CD14-positive monocyte (primary cell): ENCODE measurements around the gene CARMIL1. TPM values are rescaled to one million over a fixed set of nuclear protein-coding genes. Genes with fewer than 3 reads are reported as not detected.

Experiments used
- DNase-seq, 3 donors: peaks; one replicate each; pipeline ENCODE4 v3.0.0-alpha.2; 2011 to 2022
- H2AFZ ChIP-seq: 2 replicates; pipeline ENCODE4 v1.6.0; 2012; ENCODE audit warnings: mild to moderate bottlenecking, low read depth, low read length, inconsistent platforms; ENCODE audit not compliant: insufficient read depth, poor library complexity, severe bottlenecking
- H3K27ac ChIP-seq, 2 donors: 1 replicate in 1 of 2; 2 replicates in 1 of 2; pipeline ENCODE4 v1.5.1; 2012 to 2013; ENCODE audit warnings: low read length in 2 of 2, control low read depth in 1 of 2, inconsistent platforms in 1 of 2, low read depth in 1 of 2, mild to moderate bottlenecking in 1 of 2
- H3K27me3 ChIP-seq, 2 donors: one replicate each; pipeline versions ENCODE4 v1.6.0 to v1.6.1; 2011 to 2013; ENCODE audit warnings: low read length in 2 of 2; ENCODE audit not compliant: control insufficient read depth in 2 of 2, insufficient read depth in 2 of 2
- H3K36me3 ChIP-seq, 2 donors: replicated peaks in 1 of 2; 1 replicate in 1 of 2; 2 replicates in 1 of 2; pipeline versions ENCODE4 v1.5.1 to v1.6.1; 2012 to 2013; ENCODE audit warnings: low read length in 2 of 2, control low read depth in 1 of 2, inconsistent platforms in 1 of 2, mild to moderate bottlenecking in 1 of 2; ENCODE audit not compliant: insufficient read depth in 2 of 2, control insufficient read depth in 1 of 2
- H3K4me1 ChIP-seq, 2 donors: 1 replicate in 1 of 2; 2 replicates in 1 of 2; pipeline versions ENCODE4 v1.5.1 to v1.6.1; 2012 to 2013; ENCODE audit warnings: low read length in 2 of 2, control low read depth in 1 of 2, inconsistent platforms in 1 of 2, mild to moderate bottlenecking in 1 of 2, moderate library complexity in 1 of 2; ENCODE audit not compliant: insufficient read depth in 2 of 2, control insufficient read depth in 1 of 2
- H3K4me2 ChIP-seq: replicated peaks from 2 replicates; pipeline ENCODE3; 2012; ENCODE audit warnings: low read length, moderate library complexity, mild to moderate bottlenecking; ENCODE audit not compliant: poor library complexity, severe bottlenecking; ENCODE audit errors: extremely low read depth
- H3K4me3 ChIP-seq, 3 experiments: fragments of 200-600 bp in 1 of 3; sonication (generic) in 1 of 3; replicated peaks in 1 of 3; 1 replicate in 2 of 3; 2 replicates in 1 of 3; pipeline ENCODE4 v1.5.1; 2011 to 2013; ENCODE audit warnings: low read length in 3 of 3, mild to moderate bottlenecking in 3 of 3, control low read depth in 2 of 3, low read depth in 2 of 3, inconsistent platforms in 1 of 3, moderate library complexity in 1 of 3
- H3K79me2 ChIP-seq: 2 replicates; pipeline ENCODE4 v1.6.0; 2012; ENCODE audit warnings: mild to moderate bottlenecking, control low read depth, inconsistent platforms, low read length, moderate library complexity; ENCODE audit not compliant: insufficient read depth
- H3K9ac ChIP-seq: 2 replicates; pipeline ENCODE4 v1.6.0; 2017; ENCODE audit warnings: low read length, mild to moderate bottlenecking; ENCODE audit not compliant: insufficient read depth, poor library complexity, severe bottlenecking
- H3K9me3 ChIP-seq, 2 donors: replicated peaks in 1 of 2; 1 replicate in 1 of 2; 2 replicates in 1 of 2; pipeline versions ENCODE4 v1.5.1 to v1.6.1; 2012 to 2013; ENCODE audit warnings: low read length in 2 of 2, control low read depth in 1 of 2; ENCODE audit not compliant: control insufficient read depth in 1 of 2, insufficient read depth in 1 of 2
- H4K20me1 ChIP-seq: 2 replicates; pipeline ENCODE4 v1.6.0; 2012; ENCODE audit warnings: mild to moderate bottlenecking, low read length, control low read depth, moderate library complexity; ENCODE audit not compliant: insufficient read depth
- H3K27ac Mint-ChIP-seq, 7 donors: one replicate each; pipeline ENCODE4 v1.8.0; 2020; ENCODE audit warnings: mild to moderate bottlenecking in 7 of 7, mixed read lengths in 7 of 7, moderate library complexity in 6 of 7, inconsistent platforms in 2 of 7
- H3K27me3 Mint-ChIP-seq, 3 donors: one replicate each; pipeline ENCODE4 v1.8.0; 2021 to 2022; ENCODE audit warnings: low read depth in 3 of 3, mild to moderate bottlenecking in 3 of 3, mixed read lengths in 3 of 3, moderate library complexity in 3 of 3, inconsistent platforms in 1 of 3
- H3K36me3 Mint-ChIP-seq, 2 donors: one replicate each; pipeline ENCODE4 v1.8.0; 2020; ENCODE audit warnings: mixed read lengths in 2 of 2, inconsistent platforms in 1 of 2, mild to moderate bottlenecking in 1 of 2
- H3K4me1 Mint-ChIP-seq: one replicate; pipeline ENCODE4 v1.8.0; 2020; ENCODE audit warnings: mild to moderate bottlenecking, mixed read lengths
- H3K4me3 Mint-ChIP-seq, 2 donors: one replicate each; pipeline ENCODE4 v1.8.0; 2020; ENCODE audit warnings: mild to moderate bottlenecking in 2 of 2, mixed read lengths in 2 of 2, moderate library complexity in 1 of 2
- H3K9me3 Mint-ChIP-seq, 7 donors: one replicate each; pipeline ENCODE4 v1.8.0; 2020 to 2022; ENCODE audit warnings: mixed read lengths in 7 of 7, mild to moderate bottlenecking in 6 of 7, moderate library complexity in 6 of 7, inconsistent platforms in 2 of 7
- WGBS: methylation state at CpG from one replicate; pipeline ENCODE4 v1.1.5; 2013; ENCODE audit warnings: missing lambda C conversion rate; ENCODE audit not compliant: insufficient coverage; 5-methylcytosine and 5-hydroxymethylcytosine counted together
- intact Hi-C, 2 donors: fragments of 100-400 bp; cut with micrococcal nuclease; formaldehyde crosslinking; loops; one replicate each; pipeline versions ENCODE4 v1.15.0 to v1.15.1; 2023
- polyA plus RNA-seq, 3 donors: library from polyadenylated mRNA; depleted of rRNA in 1 of 3; unstranded in 2 of 3; stranded (reverse) in 1 of 3; fragments of 300-500 nt in 2 of 3; fragments of >200 nt in 1 of 3; fragmentation: Illumina TruSeq in 2 of 3; gene quantifications; 1 replicate in 2 of 3; 2 replicates in 1 of 3; pipeline ENCODE4 v1.2.3, GENCODE V29; 2012 to 2021
- TF ChIP-seq, protein P1 (sequence below): fragments of 200-600 bp; IDR thresholded peaks from one replicate; pipeline ENCODE4 v1.8.0; 2022; ENCODE audit warnings: antibody characterized with exemption, mild to moderate bottlenecking

The CARMIL1 gene
- polyA plus RNA-seq, 3 donors: 0.30 to 0.49 (median 0.41) TPM

- DNase-seq: no peak
- Mint-ChIP-seq H3K4me3 (no peak overlapping the region), H3K27me3 (peaks cover 0 to 1% (median 0%) of the 10 kb centered on the region in 3 donors), H3K9me3 (no peaks in the 10 kb centered on the region), H3K27ac (no peak overlapping the region), H3K4me1 (peaks cover 2% of the 10 kb centered on the region), H3K36me3 (no peaks in the 10 kb centered on the region)
- H3K9ac ChIP-seq: no peak overlapping the region
- TF ChIP-seq, protein P1, sequence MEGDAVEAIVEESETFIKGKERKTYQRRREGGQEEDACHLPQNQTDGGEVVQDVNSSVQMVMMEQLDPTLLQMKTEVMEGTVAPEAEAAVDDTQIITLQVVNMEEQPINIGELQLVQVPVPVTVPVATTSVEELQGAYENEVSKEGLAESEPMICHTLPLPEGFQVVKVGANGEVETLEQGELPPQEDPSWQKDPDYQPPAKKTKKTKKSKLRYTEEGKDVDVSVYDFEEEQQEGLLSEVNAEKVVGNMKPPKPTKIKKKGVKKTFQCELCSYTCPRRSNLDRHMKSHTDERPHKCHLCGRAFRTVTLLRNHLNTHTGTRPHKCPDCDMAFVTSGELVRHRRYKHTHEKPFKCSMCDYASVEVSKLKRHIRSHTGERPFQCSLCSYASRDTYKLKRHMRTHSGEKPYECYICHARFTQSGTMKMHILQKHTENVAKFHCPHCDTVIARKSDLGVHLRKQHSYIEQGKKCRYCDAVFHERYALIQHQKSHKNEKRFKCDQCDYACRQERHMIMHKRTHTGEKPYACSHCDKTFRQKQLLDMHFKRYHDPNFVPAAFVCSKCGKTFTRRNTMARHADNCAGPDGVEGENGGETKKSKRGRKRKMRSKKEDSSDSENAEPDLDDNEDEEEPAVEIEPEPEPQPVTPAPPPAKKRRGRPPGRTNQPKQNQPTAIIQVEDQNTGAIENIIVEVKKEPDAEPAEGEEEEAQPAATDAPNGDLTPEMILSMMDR: no peak
- no peak overlapping the region for H2AFZ ChIP-seq
- no peaks in the 10 kb centered on the region for H3K36me3 ChIP-seq
- intact Hi-C loops: no loop called here
- H3K4me3 ChIP-seq: no peak overlapping the region
- no peaks in the 10 kb centered on the region for H3K27me3 ChIP-seq
- H3K79me2 ChIP-seq: no peaks in the 10 kb centered on the region
- no peaks in the 10 kb centered on the region for H3K4me1 ChIP-seq
- H3K27ac ChIP-seq: no peak overlapping the region
- H3K4me2 ChIP-seq: no peak overlapping the region
- WGBS: over 99% methylated on average over 12 of the region's 13 CpGs
- no peaks in the 10 kb centered on the region for H3K9me3 ChIP-seq
- H4K20me1 ChIP-seq: no peaks in the 10 kb centered on the region
Observed at GRCh38 chr6:25232479-25232878, 46.7 kb upstream of the CARMIL1 start.

GRCh38 chr6:25233226-25233625 lies 45.9 kb upstream of the CARMIL1 start:
- Histone ChIP-seq H3K27me3 (no peaks in the 10 kb centered on the region), H2AFZ (no peak overlapping the region), H3K9ac (no peak overlapping the region), H3K4me1 (no peaks in the 10 kb centered on the region), H3K4me2 (no peak overlapping the region), H3K79me2 (no peaks in the 10 kb centered on the region), H3K9me3 (no peaks in the 10 kb centered on the region), H3K27ac (no peak overlapping the region), H4K20me1 (no peaks in the 10 kb centered on the region), H3K36me3 (no peaks in the 10 kb centered on the region), H3K4me3 (no peak overlapping the region)
- intact Hi-C loops: no loop called here
- Mint-ChIP-seq H3K4me3 (no peak overlapping the region), H3K27ac (no peak overlapping the region), H3K27me3 (peaks cover 0 to 1% (median 0%) of the 10 kb centered on the region in 3 donors), H3K36me3 (no peaks in the 10 kb centered on the region), H3K9me3 (no peaks in the 10 kb centered on the region), H3K4me1 (no peaks in the 10 kb centered on the region)
- no CpG with 5 or more reads among the region's 1 CpG for WGBS
- DNase-seq: no peak
- TF ChIP-seq, protein P1: no peak
